Smooth muscle cell (in vitro differentiated cells): ENCODE data around the gene STAC3. TPM values are rescaled to one million over a fixed set of nuclear protein-coding genes. Genes with fewer than 3 reads are reported as not detected.

Experiments
- DNase-seq: peaks from one replicate; lab custom pipeline; 2025; ENCODE audit not compliant: unreplicated experiment; lab: John Stamatoyannopoulos, UW
- H2AFZ ChIP-seq: fragments of 200-600 bp; sonication (generic); 2 replicates; pipeline ENCODE4 v1.6.0; 2016; ENCODE audit warnings: antibody characterized with exemption, low read depth, mild to moderate bottlenecking
- H3F3A ChIP-seq: fragments of 200-600 bp; sonication (generic); 2 replicates; pipeline ENCODE4 v1.6.0; 2017; ENCODE audit warnings: antibody characterized with exemption, low read depth
- H3K27ac ChIP-seq: fragments of 200-600 bp; sonication (generic); 2 replicates; pipeline ENCODE4 v1.5.1; 2016; ENCODE audit warnings: low read depth, mild to moderate bottlenecking
- H3K27me3 ChIP-seq: fragments of 200-600 bp; sonication (generic); 2 replicates; pipeline ENCODE4 v1.6.1; 2016; ENCODE audit warnings: low read depth, mild to moderate bottlenecking
- H3K36me3 ChIP-seq: fragments of 200-600 bp; sonication (generic); 2 replicates; pipeline ENCODE4 v1.5.1; 2016; ENCODE audit warnings: low read depth
- H3K4me1 ChIP-seq: fragments of 200-600 bp; sonication (generic); 2 replicates; pipeline ENCODE4 v1.5.1; 2016; ENCODE audit warnings: low read depth
- H3K4me2 ChIP-seq: fragments of 200-600 bp; sonication (generic); 2 replicates; pipeline ENCODE4 v1.6.0; 2016; ENCODE audit warnings: mild to moderate bottlenecking
- H3K4me3 ChIP-seq: fragments of 200-600 bp; sonication (generic); 2 replicates; pipeline ENCODE4 v1.5.1; 2016; ENCODE audit warnings: mild to moderate bottlenecking
- H3K79me2 ChIP-seq: fragments of 200-600 bp; sonication (generic); 2 replicates; pipeline ENCODE4 v1.6.0; 2016; ENCODE audit warnings: low read depth, mild to moderate bottlenecking
- H3K9ac ChIP-seq: fragments of 200-600 bp; sonication (generic); 2 replicates; pipeline ENCODE4 v1.6.0; 2016; ENCODE audit warnings: low read depth
- H3K9me3 ChIP-seq: fragments of 200-600 bp; sonication (generic); replicated peaks from 2 replicates; pipeline ENCODE4 v1.5.1; 2016; ENCODE audit warnings: low read depth
- H4K20me1 ChIP-seq: fragments of 200-600 bp; sonication (generic); 2 replicates; pipeline ENCODE4 v1.6.0; 2016; ENCODE audit warnings: low read depth
- CTCF ChIP-seq: fragments of 200-600 bp; sonication (generic); IDR thresholded peaks from 2 replicates; pipeline ENCODE4 v1.5.1; 2017; ENCODE audit warnings: borderline replicate concordance, mild to moderate bottlenecking, antibody characterized with exemption; ENCODE audit not compliant: insufficient read depth, poor library complexity, severe bottlenecking
- WGBS: methylation state at CpG from one replicate; pipeline ENCODE4 v1.1.7; 2016; ENCODE audit warnings: low lambda C conversion rate; 5-methylcytosine and 5-hydroxymethylcytosine counted together
- polyA plus RNA-seq: library from polyadenylated mRNA; unstranded; fragments of >200 nt; fragmentation: Nextera tagmentation; extraction: Ambion mirVana; gene quantifications from 2 replicates; pipeline ENCODE4 v1.2.1, GENCODE V29; 2016
- total RNA-seq: library from RNA; depleted of rRNA; stranded (reverse); fragments of >200 nt; gene quantifications from 2 replicates; pipeline ENCODE4 v1.2.3, GENCODE V29; 2014

Gene STAC3
- total and polyA plus RNA-seq, 2 experiments from 2014 or later: 1.4 TPM; not detected in 1

- no peaks in the 10 kb centered on the region for H3K9me3 ChIP-seq
- H3K4me3 ChIP-seq: no peak overlapping the region
- H3K4me2 ChIP-seq: no peak overlapping the region
- peaks cover 5% of the 10 kb centered on the region for H4K20me1 ChIP-seq
- H3K27me3 ChIP-seq: peaks cover 85% of the 10 kb centered on the region
- H3K4me1 ChIP-seq: peaks cover 38% of the 10 kb centered on the region
- no peak overlapping the region for H2AFZ ChIP-seq
- no peaks in the 10 kb centered on the region for H3K79me2 ChIP-seq
- TF ChIP-seq CTCF: no peak
- WGBS: 78% methylated on average over 11 of the region's 13 CpGs
- DNase-seq: no peak
- no peaks in the 10 kb centered on the region for H3K36me3 ChIP-seq
- H3K27ac ChIP-seq: no peak overlapping the region
- H3F3A ChIP-seq: peaks cover 4% of the 10 kb centered on the region
- no peak overlapping the region for H3K9ac ChIP-seq
Observed at GRCh38 chr12:57222286-57223190, 28.4 kb downstream of the STAC3 start.

GRCh38 chr12:57221169-57221917 is 29.6 kb downstream of the STAC3 start:
- Histone ChIP-seq H3F3A (peaks cover 4% of the 10 kb centered on the region), H3K27me3 (peaks cover 86% of the 10 kb centered on the region), H2AFZ (no peak overlapping the region), H3K4me2 (no peak overlapping the region), H3K27ac (no peak overlapping the region), H3K36me3 (no peaks in the 10 kb centered on the region), H4K20me1 (peaks cover 6% of the 10 kb centered on the region), H3K9ac (no peak overlapping the region), H3K4me1 (peaks cover 33% of the 10 kb centered on the region), H3K9me3 (no peaks in the 10 kb centered on the region), H3K4me3 (no peak overlapping the region), H3K79me2 (no peaks in the 10 kb centered on the region)
- no peak for TF ChIP-seq CTCF
- DNase-seq: no peak
- WGBS: 26% methylated on average over 13 of the region's 24 CpGs

DNA sequence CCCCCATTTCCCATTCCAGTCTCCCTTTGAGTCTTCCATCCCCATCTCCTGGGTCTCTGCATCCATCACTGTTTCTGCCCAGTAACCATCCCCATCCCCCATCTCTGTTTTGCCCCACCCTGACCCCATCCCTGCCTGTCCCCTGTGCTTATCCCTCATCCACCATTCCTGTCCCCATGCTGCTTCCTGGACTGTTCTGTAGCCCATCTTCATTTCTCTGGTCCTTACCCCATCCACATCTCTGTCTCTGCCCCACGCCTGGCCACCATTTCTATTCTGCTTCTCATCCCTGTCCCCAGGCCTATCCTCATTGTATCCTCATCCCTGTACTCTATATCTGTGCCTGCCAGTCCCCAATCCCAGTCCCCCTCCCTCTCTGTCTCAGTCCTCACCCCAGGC is 30.2 kb downstream of the STAC3 start:
- Histone ChIP-seq H2AFZ (no peak overlapping the region), H3K4me3 (no peak overlapping the region), H3K9me3 (no peaks in the 10 kb centered on the region), H4K20me1 (peaks cover 6% of the 10 kb centered on the region), H3K27ac (no peak overlapping the region), H3K36me3 (no peaks in the 10 kb centered on the region), H3K4me1 (peaks cover 33% of the 10 kb centered on the region), H3K4me2 (no peak overlapping the region), H3K27me3 (peaks cover 86% of the 10 kb centered on the region), H3K9ac (no peak overlapping the region), H3F3A (peaks cover 4% of the 10 kb centered on the region), H3K79me2 (no peaks in the 10 kb centered on the region)
- no peak for TF ChIP-seq CTCF
- DNase-seq: no peak
- 44% methylated on average over 1 of the region's 1 CpG for WGBS
